ENCODE measurements around the gene CRYBG2.
"Not testable (repeated sequence)": the region's sequence is repeated elsewhere in the genome, so short reads cannot be mapped to it uniquely, and the experiment has no call there.

Gene CRYBG2

GRCh38 chr1:26321315-26322041 lies 32.5 kb downstream of the CRYBG2 start:
- DNase-seq (ENCODE audit: low spot score) = peak; percentile 88

- no peak for DNase-seq (ENCODE audit: low spot score)
Measured at GRCh38 chr1:26320896-26321295, 33.0 kb downstream of the CRYBG2 start.

GRCh38 chr1:26318338-26319064 lies 35.4 kb downstream of the CRYBG2 start:
- no peak for DNase-seq (ENCODE audit: low spot score)

GRCh38 chr1:26317612-26318337 lies 36.2 kb downstream of the CRYBG2 start, which contains the start of gene CD52:
TSS of gene CD52 (plus strand) at chr1:26317958. CDS start at chr1:26318018, 60 bp downstream.
- no peak for DNase-seq (ENCODE audit: low spot score)

- DNase-seq (ENCODE audit: low spot score) = no peak
Measured at GRCh38 chr1:26317146-26317545, 36.8 kb downstream of the CRYBG2 start.

- no peak for DNase-seq (ENCODE audit: low spot score)
Measured at GRCh38 chr1:26315874-26316850, 37.8 kb downstream of the CRYBG2 start.

GRCh38 chr1:26314501-26314900 lies 39.4 kb downstream of the CRYBG2 start:
- DNase-seq (ENCODE audit: low spot score) = no peak

GRCh38 chr1:26307966-26308899 lies 45.7 kb downstream of the CRYBG2 start:
- not testable (repeated sequence) for DNase-seq (ENCODE audit: low spot score)

GRCh38 chr1:26307363-26307781 lies 46.6 kb downstream of the CRYBG2 start:
- DNase-seq (ENCODE audit: low spot score) = no peak

- peak; percentile 95 for DNase-seq (ENCODE audit: low spot score)
Measured at GRCh38 chr1:26306290-26307229, 47.4 kb downstream of the CRYBG2 start, which contains the start of gene UBXN11. TSS of gene UBXN11 (minus strand) at chr1:26306636. CDS start at chr1:26302883, 3,753 bp downstream.

GRCh38 chr1:26305667-26306289 lies 48.2 kb downstream of the CRYBG2 start:
- DNase-seq (ENCODE audit: low spot score) = no peak

GRCh38 chr1:26302733-26303405 lies 51.1 kb downstream of the CRYBG2 start:
- no peak for DNase-seq (ENCODE audit: low spot score)

- no peak for DNase-seq (ENCODE audit: low spot score)
Measured at GRCh38 chr1:26300578-26301275, 53.2 kb downstream of the CRYBG2 start.

- no peak for DNase-seq (ENCODE audit: low spot score)
Measured at GRCh38 chr1:26297791-26298124, 56.2 kb downstream of the CRYBG2 start.

- DNase-seq (ENCODE audit: low spot score) = no peak
Measured at GRCh38 chr1:26297057-26297790, 56.7 kb downstream of the CRYBG2 start.

- DNase-seq (ENCODE audit: low spot score) = no peak
Measured at GRCh38 chr1:26296340-26297056, 57.4 kb downstream of the CRYBG2 start.

All from D341Med (cell line).